ENCODE data around the gene IKZF3.

IKZF3 gene

GRCh38 chr17:39845052-39845846 is 18.9 kb downstream of the IKZF3 start:
- no peak for DNase-seq (ENCODE audit: extremely low spot score)
- TF ChIP-seq CTCF (IDR thresholded peaks at IDR 0.05; ENCODE audit: control extremely low read depth, extremely low read depth, low read depth, missing control alignments) = no peak
- ChIA-PET CTCF (interaction anchor here (0.9 to 2.2 kb wide), 4 partner anchors 10 to 19 kb away, joined by 3 to 6 read pairs (median 5); partner anchors contain the start of gene IKZF3), POLR2A (interaction anchor here (0.6 to 0.7 kb wide), 2 partner anchors 11 to 13 kb away, joined by 3 to 4 read pairs; no protein-coding TSS in a partner anchor)

- no peak for TF ChIP-seq CTCF (IDR thresholded peaks at IDR 0.05; ENCODE audit: control extremely low read depth, extremely low read depth, low read depth, missing control alignments)
- no peak for DNase-seq (ENCODE audit: extremely low spot score)
- ChIA-PET CTCF (no interaction called here), POLR2A (no interaction called here)
These were observed 22.9 kb downstream of the IKZF3 start for GRCh38 chr17:39841134-39841683.

GRCh38 chr17:39838784-39839183 is 25.3 kb downstream of the IKZF3 start:
- no peak for DNase-seq (ENCODE audit: extremely low spot score)
- no peak for TF ChIP-seq CTCF (IDR thresholded peaks at IDR 0.05; ENCODE audit: control extremely low read depth, extremely low read depth, low read depth, missing control alignments)
- ChIA-PET CTCF (no interaction called here), POLR2A (no interaction called here)

GRCh38 chr17:39838057-39838456 is 26.1 kb downstream of the IKZF3 start:
- DNase-seq (ENCODE audit: extremely low spot score) = no peak
- ChIA-PET CTCF (no interaction called here), POLR2A (no interaction called here)
- TF ChIP-seq CTCF (IDR thresholded peaks at IDR 0.05; ENCODE audit: control extremely low read depth, extremely low read depth, low read depth, missing control alignments) = no peak

- POLR2A ChIA-PET = no interaction called here
- no peak for TF ChIP-seq CTCF (IDR thresholded peaks at IDR 0.05; ENCODE audit: control extremely low read depth, extremely low read depth, low read depth, missing control alignments)
- DNase-seq (ENCODE audit: extremely low spot score) = no peak
- CTCF ChIA-PET = interaction anchor here (1.2 to 3.1 kb wide), 5 partner anchors 8 to 37 kb away, joined by 4 to 25 read pairs (median 5); no protein-coding TSS in a partner anchor
These were observed 28.0 kb downstream of the IKZF3 start for GRCh38 chr17:39836117-39836516.

- CTCF ChIA-PET = interaction anchor here (0.8 to 3.1 kb wide), 10 partner anchors 9 to 38 kb away, joined by 3 to 25 read pairs (median 4); no protein-coding TSS in a partner anchor
These were observed 28.9 kb downstream of the IKZF3 start for GRCh38 chr17:39835038-39835786.

More at GRCh38 chr17:39835038-39835786, 28.9 kb downstream of the IKZF3 start:
- peak; percentile 14 for TF ChIP-seq CTCF (IDR thresholded peaks at IDR 0.05; ENCODE audit: control extremely low read depth, extremely low read depth, low read depth, missing control alignments)
- POLR2A ChIA-PET = no interaction called here
- DNase-seq (ENCODE audit: extremely low spot score) = no peak
